Measurements from ENCODE around the gene COL6A2. TPM values are rescaled to one million over a fixed set of nuclear protein-coding genes. Genes with fewer than 3 reads are reported as not detected.

The COL6A2 gene
- total RNA-seq, 2 donors from 2014 or later = 249 to 252 TPM

DNA sequence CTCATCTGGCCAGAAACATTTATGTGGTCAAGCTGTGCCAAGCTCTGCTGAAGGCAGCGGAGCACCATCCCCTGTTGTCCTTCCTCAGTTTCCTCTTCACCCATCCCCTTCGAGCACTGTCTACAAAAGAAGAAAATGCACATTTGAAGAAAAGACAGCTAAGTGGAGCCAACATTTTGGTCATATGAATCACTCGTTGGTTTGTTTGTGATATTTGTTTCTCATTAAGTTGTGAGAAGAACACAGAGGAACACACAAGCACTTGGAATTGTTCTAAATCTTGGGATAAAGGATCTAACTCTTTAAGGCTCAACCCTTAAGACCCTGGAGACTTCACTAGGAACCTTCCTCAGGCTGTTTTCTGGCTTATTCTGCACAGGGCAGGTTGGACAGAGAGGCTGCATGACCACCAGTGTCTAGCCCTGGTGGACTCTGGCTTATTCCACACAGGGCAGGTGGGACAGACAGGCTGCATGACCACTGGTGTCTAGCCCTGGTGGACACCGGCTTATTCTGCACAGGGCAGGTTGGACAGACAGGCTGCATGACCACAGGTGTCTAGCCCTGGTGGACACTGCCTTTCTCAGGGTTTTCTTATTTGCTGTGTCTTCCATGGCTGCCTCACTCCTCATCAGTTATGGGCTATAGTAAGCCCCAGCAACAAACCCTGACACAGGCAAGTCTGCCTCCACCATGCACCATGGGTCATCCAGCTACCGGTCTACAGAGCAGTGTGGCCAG is 35.3 kb upstream of the COL6A2 start:
- H3K4me3 ChIP-seq = no peak overlapping the region
- H3K9me3 ChIP-seq = peaks cover 0 to 10% of the 10 kb centered on the region in 2 donors
- DNase-seq (ENCODE audit: low spot score) = peak; percentile 50
- H3K27ac ChIP-seq = peak overlapping the region in 1 of 2 donors; percentile 80
- no peaks in the 10 kb centered on the region for H3K27me3 ChIP-seq
- TF ChIP-seq, protein P1, sequence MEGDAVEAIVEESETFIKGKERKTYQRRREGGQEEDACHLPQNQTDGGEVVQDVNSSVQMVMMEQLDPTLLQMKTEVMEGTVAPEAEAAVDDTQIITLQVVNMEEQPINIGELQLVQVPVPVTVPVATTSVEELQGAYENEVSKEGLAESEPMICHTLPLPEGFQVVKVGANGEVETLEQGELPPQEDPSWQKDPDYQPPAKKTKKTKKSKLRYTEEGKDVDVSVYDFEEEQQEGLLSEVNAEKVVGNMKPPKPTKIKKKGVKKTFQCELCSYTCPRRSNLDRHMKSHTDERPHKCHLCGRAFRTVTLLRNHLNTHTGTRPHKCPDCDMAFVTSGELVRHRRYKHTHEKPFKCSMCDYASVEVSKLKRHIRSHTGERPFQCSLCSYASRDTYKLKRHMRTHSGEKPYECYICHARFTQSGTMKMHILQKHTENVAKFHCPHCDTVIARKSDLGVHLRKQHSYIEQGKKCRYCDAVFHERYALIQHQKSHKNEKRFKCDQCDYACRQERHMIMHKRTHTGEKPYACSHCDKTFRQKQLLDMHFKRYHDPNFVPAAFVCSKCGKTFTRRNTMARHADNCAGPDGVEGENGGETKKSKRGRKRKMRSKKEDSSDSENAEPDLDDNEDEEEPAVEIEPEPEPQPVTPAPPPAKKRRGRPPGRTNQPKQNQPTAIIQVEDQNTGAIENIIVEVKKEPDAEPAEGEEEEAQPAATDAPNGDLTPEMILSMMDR (IDR thresholded peaks at IDR 0.05) = no peak
- no peaks in the 10 kb centered on the region for H3K36me3 ChIP-seq
- peaks cover 0 to 35% of the 10 kb centered on the region in 2 donors for H3K4me1 ChIP-seq

GRCh38 chr21:46063227-46063626 is 34.7 kb upstream of the COL6A2 start:
- Histone ChIP-seq H3K36me3 (no peaks in the 10 kb centered on the region), H3K9me3 (peaks cover 0 to 10% of the 10 kb centered on the region in 2 donors), H3K4me3 (no peak overlapping the region), H3K4me1 (peaks cover 0 to 37% of the 10 kb centered on the region in 2 donors), H3K27me3 (no peaks in the 10 kb centered on the region), H3K27ac (no peak overlapping the region)
- peak; percentile 58 for DNase-seq (ENCODE audit: low spot score)
- TF ChIP-seq, protein P1 (IDR thresholded peaks at IDR 0.05) = no peak

GRCh38 chr21:46063734-46064680 is 33.9 kb upstream of the COL6A2 start:
- Histone ChIP-seq H3K4me1 (peaks cover 0 to 37% of the 10 kb centered on the region in 2 donors), H3K9me3 (peaks cover 0 to 10% of the 10 kb centered on the region in 2 donors), H3K27me3 (no peaks in the 10 kb centered on the region), H3K4me3 (no peak overlapping the region), H3K27ac (peak overlapping the region in 1 of 2 donors; percentile 81), H3K36me3 (no peaks in the 10 kb centered on the region)
- peak; percentile 54 for DNase-seq (ENCODE audit: low spot score)
- TF ChIP-seq, protein P1 (IDR thresholded peaks at IDR 0.05) = no peak

DNA sequence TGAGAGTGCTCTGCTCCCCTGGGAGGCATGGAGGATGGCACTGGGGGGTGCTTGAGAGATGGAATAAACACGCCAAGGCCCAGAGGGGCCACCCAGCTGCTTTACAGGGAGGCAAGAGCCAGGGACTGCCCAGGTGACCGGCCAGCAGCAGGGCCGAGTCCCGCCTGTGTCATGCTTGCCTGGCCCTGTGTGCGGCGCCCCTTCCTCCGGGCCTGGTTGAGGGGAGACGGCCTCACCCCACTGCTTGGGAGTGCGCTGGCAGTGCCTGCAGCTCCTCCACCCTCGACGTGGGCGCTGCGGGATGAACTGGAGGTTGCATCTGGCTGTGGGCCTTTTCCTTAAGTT is 33.1 kb upstream of the COL6A2 start:
- H3K9me3 ChIP-seq = peaks cover 0 to 10% of the 10 kb centered on the region in 2 donors
- peak overlapping the region; percentile 69 to 81 for H3K27ac ChIP-seq
- peak; percentile 57 for DNase-seq (ENCODE audit: low spot score)
- TF ChIP-seq, protein P1 (IDR thresholded peaks at IDR 0.05) = no peak
- H3K4me3 ChIP-seq = no peak overlapping the region
- no peaks in the 10 kb centered on the region for H3K27me3 ChIP-seq
- no peaks in the 10 kb centered on the region for H3K36me3 ChIP-seq
- peaks cover 0 to 37% of the 10 kb centered on the region in 2 donors for H3K4me1 ChIP-seq

- peak; percentile 87 for DNase-seq (ENCODE audit: low spot score)
- peak overlapping the region; percentile 69 to 81 for H3K27ac ChIP-seq
- no peak overlapping the region for H3K4me3 ChIP-seq
- peaks cover 0 to 10% of the 10 kb centered on the region in 2 donors for H3K9me3 ChIP-seq
- peaks cover 0 to 32% of the 10 kb centered on the region in 2 donors for H3K4me1 ChIP-seq
- no peaks in the 10 kb centered on the region for H3K27me3 ChIP-seq
- H3K36me3 ChIP-seq = no peaks in the 10 kb centered on the region
- TF ChIP-seq, protein P1 (IDR thresholded peaks at IDR 0.05) = no peak
Observed at GRCh38 chr21:46065215-46065913, 32.5 kb upstream of the COL6A2 start.
